Type B pancreatic cell (in vitro differentiated cells): Measurements from ENCODE around the gene TUT4. TPM values are rescaled to one million over a fixed set of nuclear protein-coding genes. Genes with fewer than 3 reads are reported as not detected.

Source experiments
- DNase-seq: peaks from one replicate; pipeline ENCODE4 v3.0.0; 2021; ENCODE audit warnings: mixed read lengths; ENCODE audit not compliant: unreplicated experiment; ENCODE audit errors: extremely low spot score
- H3K27ac Mint-ChIP-seq: 2 replicates; pipeline ENCODE4 v1.8.0; 2021; ENCODE audit warnings: mild to moderate bottlenecking, mixed read lengths
- H3K27me3 Mint-ChIP-seq: 2 replicates; pipeline ENCODE4 v1.8.0; 2021; ENCODE audit warnings: mixed read lengths
- H3K36me3 Mint-ChIP-seq: 2 replicates; pipeline ENCODE4 v1.8.0; 2021; ENCODE audit warnings: mixed read lengths
- H3K4me1 Mint-ChIP-seq: one replicate; pipeline ENCODE4 v1.8.0; 2021; ENCODE audit warnings: mixed read lengths; ENCODE audit not compliant: unreplicated experiment
- H3K4me3 Mint-ChIP-seq: 2 replicates; pipeline ENCODE4 v1.8.0; 2021; ENCODE audit warnings: mild to moderate bottlenecking, mixed read lengths
- H3K9me3 Mint-ChIP-seq: 2 replicates; pipeline ENCODE4 v1.8.0; 2021; ENCODE audit warnings: mixed read lengths
- total RNA-seq: library from RNA; stranded (reverse); gene quantifications from 2 replicates; pipeline ENCODE4 v1.2.1, GENCODE V29; 2021; ENCODE audit warnings: low replicate concordance
- TF ChIP-seq, protein P1 (sequence below): fragments of 200-600 bp; sonication (generic); conservative IDR thresholded peaks from 2 replicates; pipeline ENCODE4 v1.5.0; 2021; ENCODE audit warnings: antibody characterized with exemption, mild to moderate bottlenecking

TUT4 gene
- total RNA-seq, 1 donor from 2014 or later: 108 TPM

GRCh38 chr1:52506349-52506748 lies 46.5 kb downstream of the TUT4 start:
- Mint-ChIP-seq H3K36me3 (peaks cover 37% of the 10 kb centered on the region), H3K4me3 (no peak overlapping the region), H3K4me1 (no peaks in the 10 kb centered on the region), H3K27me3 (no peaks in the 10 kb centered on the region), H3K27ac (no peak overlapping the region), H3K9me3 (no peaks in the 10 kb centered on the region)
- no peak for DNase-seq
- TF ChIP-seq, protein P1, sequence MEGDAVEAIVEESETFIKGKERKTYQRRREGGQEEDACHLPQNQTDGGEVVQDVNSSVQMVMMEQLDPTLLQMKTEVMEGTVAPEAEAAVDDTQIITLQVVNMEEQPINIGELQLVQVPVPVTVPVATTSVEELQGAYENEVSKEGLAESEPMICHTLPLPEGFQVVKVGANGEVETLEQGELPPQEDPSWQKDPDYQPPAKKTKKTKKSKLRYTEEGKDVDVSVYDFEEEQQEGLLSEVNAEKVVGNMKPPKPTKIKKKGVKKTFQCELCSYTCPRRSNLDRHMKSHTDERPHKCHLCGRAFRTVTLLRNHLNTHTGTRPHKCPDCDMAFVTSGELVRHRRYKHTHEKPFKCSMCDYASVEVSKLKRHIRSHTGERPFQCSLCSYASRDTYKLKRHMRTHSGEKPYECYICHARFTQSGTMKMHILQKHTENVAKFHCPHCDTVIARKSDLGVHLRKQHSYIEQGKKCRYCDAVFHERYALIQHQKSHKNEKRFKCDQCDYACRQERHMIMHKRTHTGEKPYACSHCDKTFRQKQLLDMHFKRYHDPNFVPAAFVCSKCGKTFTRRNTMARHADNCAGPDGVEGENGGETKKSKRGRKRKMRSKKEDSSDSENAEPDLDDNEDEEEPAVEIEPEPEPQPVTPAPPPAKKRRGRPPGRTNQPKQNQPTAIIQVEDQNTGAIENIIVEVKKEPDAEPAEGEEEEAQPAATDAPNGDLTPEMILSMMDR: no peak

DNA sequence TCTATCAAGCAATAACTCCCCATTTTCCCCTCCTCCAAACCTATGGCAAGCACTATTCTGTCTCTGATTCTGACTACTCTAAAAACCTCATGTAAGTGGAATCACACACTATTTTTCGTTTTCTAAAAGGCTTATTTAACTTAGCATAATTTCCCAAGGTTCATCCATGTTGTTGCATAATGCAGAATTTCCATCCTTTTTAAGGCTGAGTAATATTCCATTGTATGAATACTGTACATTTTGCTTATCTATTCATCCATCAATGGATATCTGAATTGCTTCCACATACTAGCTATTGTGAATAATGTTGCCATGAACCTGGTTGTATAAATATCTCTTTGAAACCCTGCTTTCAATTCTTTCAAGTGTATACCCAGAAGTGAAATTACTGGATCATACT lies 48.2 kb downstream of the TUT4 start:
- H3K4me1 Mint-ChIP-seq: no peaks in the 10 kb centered on the region
- no peak for DNase-seq
- peaks cover 34% of the 10 kb centered on the region for H3K36me3 Mint-ChIP-seq
- no peaks in the 10 kb centered on the region for H3K27me3 Mint-ChIP-seq
- H3K4me3 Mint-ChIP-seq: no peak overlapping the region
- TF ChIP-seq, protein P1: no peak
- no peaks in the 10 kb centered on the region for H3K9me3 Mint-ChIP-seq
- no peak overlapping the region for H3K27ac Mint-ChIP-seq

- TF ChIP-seq, protein P1: no peak
- no peak overlapping the region for H3K4me3 Mint-ChIP-seq
- no peaks in the 10 kb centered on the region for H3K9me3 Mint-ChIP-seq
- H3K27ac Mint-ChIP-seq: no peak overlapping the region
- no peaks in the 10 kb centered on the region for H3K4me1 Mint-ChIP-seq
- DNase-seq: no peak
- H3K36me3 Mint-ChIP-seq: peaks cover 37% of the 10 kb centered on the region
- no peaks in the 10 kb centered on the region for H3K27me3 Mint-ChIP-seq
Measured at GRCh38 chr1:52503706-52504105, 49.2 kb downstream of the TUT4 start.

- Mint-ChIP-seq H3K36me3 (peaks cover 34% of the 10 kb centered on the region), H3K4me3 (no peak overlapping the region), H3K9me3 (no peaks in the 10 kb centered on the region), H3K27ac (no peak overlapping the region), H3K4me1 (no peaks in the 10 kb centered on the region), H3K27me3 (no peaks in the 10 kb centered on the region)
- TF ChIP-seq, protein P1: no peak
- no peak for DNase-seq
Measured at GRCh38 chr1:52502789-52503188, 50.1 kb downstream of the TUT4 start.

DNA sequence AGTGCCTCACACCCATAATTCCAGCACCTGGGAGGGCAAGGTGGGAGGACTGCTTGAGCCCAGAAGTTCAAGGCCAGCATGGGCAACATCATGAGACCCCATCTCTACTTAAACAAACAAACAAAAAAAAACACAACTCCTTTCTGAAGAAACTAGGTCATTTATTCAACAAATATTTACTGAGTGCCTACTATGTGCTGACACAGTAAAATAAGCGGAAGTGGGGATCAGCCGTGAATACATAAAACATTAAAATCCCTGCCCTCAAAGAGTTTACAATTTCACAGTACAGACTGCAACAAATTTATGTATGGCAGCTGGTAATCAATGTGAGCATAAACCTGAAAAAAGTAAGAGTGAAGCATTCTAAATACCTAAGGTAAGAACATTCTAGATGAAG lies 65.3 kb downstream of the TUT4 start:
- Mint-ChIP-seq H3K4me1 (no peaks in the 10 kb centered on the region), H3K9me3 (no peaks in the 10 kb centered on the region), H3K36me3 (peaks cover 16% of the 10 kb centered on the region), H3K27ac (no peak overlapping the region), H3K4me3 (no peak overlapping the region), H3K27me3 (no peaks in the 10 kb centered on the region)
- DNase-seq: no peak
- TF ChIP-seq, protein P1: no peak
